ENCODE results near the gene C20orf144.

GRCh38 chr20:33681288-33681687, 19.2 kb downstream of the C20orf144 start:
- no peak for TF ChIP-seq CTCF (IDR thresholded peaks at IDR 0.05)
- TF ChIP-seq POLR2A (IDR thresholded peaks at IDR 0.05): no peak

All from body of pancreas (tissue), 4 donors.